RCC 7860 (cell line): ENCODE results near the gene PRDM11.
"Not testable (repeated sequence)": the region's sequence is repeated elsewhere in the genome, so short reads cannot be mapped to it uniquely, and the experiment has no call there.

Source experiments
- DNase-seq: peaks from one replicate; pipeline ENCODE4 v3.0.0-alpha.2; 2015; ENCODE audit warnings: low spot score
- FAIRE-seq: peaks from 2 replicates; lab custom pipeline; 2012; peaks lifted over from hg19 to GRCh38; lab: Jason Lieb, UNC

The PRDM11 gene

GRCh38 chr11:45146072-45147016, at the start of gene PRDM11:
Gene PRDM11 (plus strand): TSS chr11:45146639. CDS start chr11:45181767, 35,128 bp downstream.
- DNase-seq: peak; percentile 49
- no peak for FAIRE-seq

GRCh38 chr11:45097721-45098493, 48.5 kb upstream of the PRDM11 start:
- DNase-seq (no peak), FAIRE-seq (no peak)

GRCh38 chr11:45098929-45099328, 47.5 kb upstream of the PRDM11 start:
- no peak for FAIRE-seq

GRCh38 chr11:45100339-45100738, 46.1 kb upstream of the PRDM11 start:
- DNase-seq (no peak), FAIRE-seq (no peak)

More at GRCh38 chr11:45098929-45099328, 47.5 kb upstream of the PRDM11 start:
- no peak for DNase-seq

- FAIRE-seq: no peak
- no peak for DNase-seq
Observed at GRCh38 chr11:45102361-45102809, 44.1 kb upstream of the PRDM11 start.

GRCh38 chr11:45102810-45103621, 43.4 kb upstream of the PRDM11 start:
- FAIRE-seq (no peak), DNase-seq (peak; percentile 61)

- DNase-seq (no peak), FAIRE-seq (no peak)
Observed at GRCh38 chr11:45104006-45104789, 42.2 kb upstream of the PRDM11 start.

GRCh38 chr11:45104790-45105084, 41.7 kb upstream of the PRDM11 start:
- no peak for FAIRE-seq
- DNase-seq: no peak

GRCh38 chr11:45105233-45105983, 41.0 kb upstream of the PRDM11 start:
- FAIRE-seq: no peak

GRCh38 chr11:45105984-45106375, 40.5 kb upstream of the PRDM11 start:
- no peak for FAIRE-seq
- DNase-seq: no peak

More at GRCh38 chr11:45105233-45105983, 41.0 kb upstream of the PRDM11 start:
- DNase-seq: peak; percentile 7

GRCh38 chr11:45106440-45106839, 40.0 kb upstream of the PRDM11 start:
- DNase-seq (no peak), FAIRE-seq (no peak)

- DNase-seq (no peak), FAIRE-seq (no peak)
Observed at GRCh38 chr11:45107029-45107428, 39.4 kb upstream of the PRDM11 start.

GRCh38 chr11:45108070-45109064, 38.1 kb upstream of the PRDM11 start:
- DNase-seq (no peak), FAIRE-seq (no peak)

- FAIRE-seq: no peak
- no peak for DNase-seq
Observed at GRCh38 chr11:45109400-45109799, 37.0 kb upstream of the PRDM11 start.

- DNase-seq (peak; percentile 33), FAIRE-seq (no peak)
Observed at GRCh38 chr11:45110562-45110961, 35.9 kb upstream of the PRDM11 start.

GRCh38 chr11:45113807-45114206, 32.6 kb upstream of the PRDM11 start:
- DNase-seq: no peak

GRCh38 chr11:45127836-45128235, 18.6 kb upstream of the PRDM11 start:
- not testable (repeated sequence) for FAIRE-seq, DNase-seq

More at GRCh38 chr11:45113807-45114206, 32.6 kb upstream of the PRDM11 start:
- no peak for FAIRE-seq

GRCh38 chr11:45133878-45134277, 12.6 kb upstream of the PRDM11 start:
- DNase-seq: no peak

More at GRCh38 chr11:45133878-45134277, 12.6 kb upstream of the PRDM11 start:
- no peak for FAIRE-seq
